Right lobe of liver (tissue), 6 donors: ENCODE measurements around the gene LRRFIP2. TPM values are rescaled to one million over a fixed set of nuclear protein-coding genes. Genes with fewer than 3 reads are reported as not detected.
"Not testable (repeated sequence)": the region's sequence is repeated elsewhere in the genome, so short reads cannot be mapped to it uniquely, and the experiment has no call there.

ENCODE experiments used
- ATAC-seq, 4 donors: fragments of 200-7000 bp; cut with Tn5 transposase; one replicate each; pipeline ENCODE4 v1.9.1; 2020; ENCODE audit warnings: mild to moderate bottlenecking in 4 of 4, moderate library complexity in 4 of 4
- DNase-seq, 3 donors: peaks; one replicate each; pipeline ENCODE4 v3.0.0-alpha.2; 2020
- H3K27ac ChIP-seq, 3 donors: fragments of 200-600 bp; one replicate each; pipeline ENCODE4 v1.8.0; 2022
- H3K27me3 ChIP-seq, 2 donors: fragments of 200-600 bp; one replicate each; pipeline ENCODE4 v1.8.0; 2022
- H3K36me3 ChIP-seq, 4 donors: fragments of 200-600 bp; sonication (generic) in 1 of 4; one replicate each; pipeline versions ENCODE4 v1.5.1 to v1.8.0; 2017 to 2022; ENCODE audit warnings: control low read depth in 1 of 4
- H3K4me1 ChIP-seq, 4 donors: fragments of 200-600 bp; sonication (generic) in 1 of 4; one replicate each; pipeline versions ENCODE4 v1.5.1 to v1.8.0; 2017 to 2022; ENCODE audit warnings: control low read depth in 1 of 4
- H3K4me3 ChIP-seq, 3 donors: fragments of 200-600 bp; one replicate each; pipeline ENCODE4 v1.8.0; 2022
- H3K9me3 ChIP-seq, 4 donors: fragments of 200-600 bp; sonication (generic) in 1 of 4; one replicate each; pipeline versions ENCODE4 v1.5.1 to v1.8.0; 2017 to 2022; ENCODE audit warnings: control low read depth in 1 of 4
- POLR2A ChIP-seq: fragments of 450-650 bp; IDR thresholded peaks from one replicate; pipeline ENCODE4 v1.6.1; 2017; ENCODE audit warnings: antibody characterized with exemption, mild to moderate bottlenecking
- WGBS: methylation state at CpG from one replicate; pipeline ENCODE4 v1.1.6; 2018; ENCODE audit warnings: low coverage, low lambda C conversion rate; ENCODE audit not compliant: insufficient coverage; ENCODE audit errors: missing lambda C conversion rate; 5-methylcytosine and 5-hydroxymethylcytosine counted together
- intact Hi-C, 2 donors: fragments of 100-400 bp; cut with DNase I; formaldehyde crosslinking; loops; one replicate each; pipeline versions ENCODE4 v1.11.2 to v1.14.1; 2022
- long read RNA-seq: library from polyadenylated mRNA; unstranded; transcript quantifications from one replicate; pipeline ENCODE4 v2.0.0, GENCODE V29; 2019
- total RNA-seq, 6 experiments: library from RNA; depleted of rRNA in 2 of 6; stranded (reverse); fragments of >200 nt in 2 of 6; fragmentation: NEBNext Ultra II Directional in 3 of 6; extraction: Animal tissue kit (Norgen Biotek cat#: 25700) in 3 of 6; gene quantifications; one replicate each; pipeline versions ENCODE4 v1.1.0 to v1.2.4, GENCODE V29; 2016 to 2023
- TF ChIP-seq, protein P1 (sequence below), 4 donors: fragments of 200-600 bp in 3 of 4; fragments of 450-650 bp in 1 of 4; IDR thresholded peaks; one replicate each; pipeline versions ENCODE4 v1.5.1 to v1.8.0; 2016 to 2022; ENCODE audit warnings: antibody characterized with exemption in 4 of 4, mild to moderate bottlenecking in 2 of 4
- donor health status: DM: no; HTN: yes; CAD: no.
- donor health status: DM: no; HTN: no; CAD: no.
- donor health status: DM: no; HTN: no; CAD: no.
- donor health status: DM: no; HTN: yes; CAD: no.
- donor health status: DM: no; HTN: yes; CAD: no.

Gene LRRFIP2, protein sequence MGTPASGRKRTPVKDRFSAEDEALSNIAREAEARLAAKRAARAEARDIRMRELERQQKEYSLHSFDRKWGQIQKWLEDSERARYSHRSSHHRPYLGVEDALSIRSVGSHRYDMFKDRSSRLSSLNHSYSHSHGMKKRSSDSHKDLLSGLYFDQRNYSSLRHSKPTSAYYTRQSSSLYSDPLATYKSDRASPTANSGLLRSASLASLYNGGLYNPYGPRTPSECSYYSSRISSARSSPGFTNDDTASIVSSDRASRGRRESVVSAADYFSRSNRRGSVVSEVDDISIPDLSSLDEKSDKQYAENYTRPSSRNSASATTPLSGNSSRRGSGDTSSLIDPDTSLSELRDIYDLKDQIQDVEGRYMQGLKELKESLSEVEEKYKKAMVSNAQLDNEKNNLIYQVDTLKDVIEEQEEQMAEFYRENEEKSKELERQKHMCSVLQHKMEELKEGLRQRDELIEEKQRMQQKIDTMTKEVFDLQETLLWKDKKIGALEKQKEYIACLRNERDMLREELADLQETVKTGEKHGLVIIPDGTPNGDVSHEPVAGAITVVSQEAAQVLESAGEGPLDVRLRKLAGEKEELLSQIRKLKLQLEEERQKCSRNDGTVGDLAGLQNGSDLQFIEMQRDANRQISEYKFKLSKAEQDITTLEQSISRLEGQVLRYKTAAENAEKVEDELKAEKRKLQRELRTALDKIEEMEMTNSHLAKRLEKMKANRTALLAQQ
- total RNA-seq = 10 to 100 TPM; 32.8 to 46.1 (median 39.6) TPM
- long read RNA-seq, partial matches to known transcripts = 1 of 17 reads
- long read RNA-seq, other reads (novel, unspliced or antisense) = 7 of 17 reads

DNA sequence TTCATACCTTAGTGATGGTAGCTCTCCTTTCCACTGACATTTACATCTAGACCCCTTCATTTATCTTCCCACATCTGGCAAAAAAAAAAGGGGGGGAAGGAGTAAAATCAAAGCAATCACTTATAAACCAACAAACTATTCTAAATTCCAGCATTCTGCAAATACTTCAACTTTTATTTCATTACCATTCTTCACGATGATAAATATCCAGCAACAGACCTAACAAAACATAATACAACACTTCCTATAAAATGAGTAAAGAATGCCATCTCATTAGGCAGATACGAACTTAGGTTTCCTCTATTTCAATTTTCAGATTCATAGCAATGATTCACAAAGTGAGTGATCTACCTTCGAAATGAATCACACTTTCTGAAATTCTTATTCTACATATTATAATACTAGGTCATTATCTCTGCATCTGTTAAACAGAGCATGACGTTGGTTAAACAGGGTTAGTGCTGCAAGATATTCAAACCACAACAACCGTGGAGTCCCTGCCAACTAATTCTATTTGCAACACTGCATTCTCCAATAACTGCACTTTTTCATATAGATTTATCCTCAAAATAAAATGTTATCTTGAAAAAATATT lies at the start of gene LRRFIP2:
Gene LRRFIP2, minus strand, starts transcription at position 51 of the 595 bp plus-strand sequence. CDS start 25,599 bp downstream, outside the sequence.
- DNase-seq (no peak), ATAC-seq (peak in 1 of 4 donors; percentile 18)
- H3K4me1 ChIP-seq = peaks cover 0 to 27% (median 7%) of the 10 kb centered on the region in 4 donors
- peak within 1 kb of the TSS; percentile 77 to 98 (median 94) for H3K4me3 ChIP-seq
- WGBS = 1% methylated on average over 5 of the region's 5 CpGs
- peaks cover 0 to 13% (median 5%) of the 10 kb centered on the region in 4 donors for H3K36me3 ChIP-seq
- H3K27me3 ChIP-seq = no peaks in the 10 kb centered on the region
- H3K27ac ChIP-seq = peak within 1 kb of the TSS; percentile 94 to 97 (median 97)
- intact Hi-C loops = no loop called here
- H3K9me3 ChIP-seq = no peaks in the 10 kb centered on the region
- no peak for TF ChIP-seq POLR2A
- TF ChIP-seq, protein P1, sequence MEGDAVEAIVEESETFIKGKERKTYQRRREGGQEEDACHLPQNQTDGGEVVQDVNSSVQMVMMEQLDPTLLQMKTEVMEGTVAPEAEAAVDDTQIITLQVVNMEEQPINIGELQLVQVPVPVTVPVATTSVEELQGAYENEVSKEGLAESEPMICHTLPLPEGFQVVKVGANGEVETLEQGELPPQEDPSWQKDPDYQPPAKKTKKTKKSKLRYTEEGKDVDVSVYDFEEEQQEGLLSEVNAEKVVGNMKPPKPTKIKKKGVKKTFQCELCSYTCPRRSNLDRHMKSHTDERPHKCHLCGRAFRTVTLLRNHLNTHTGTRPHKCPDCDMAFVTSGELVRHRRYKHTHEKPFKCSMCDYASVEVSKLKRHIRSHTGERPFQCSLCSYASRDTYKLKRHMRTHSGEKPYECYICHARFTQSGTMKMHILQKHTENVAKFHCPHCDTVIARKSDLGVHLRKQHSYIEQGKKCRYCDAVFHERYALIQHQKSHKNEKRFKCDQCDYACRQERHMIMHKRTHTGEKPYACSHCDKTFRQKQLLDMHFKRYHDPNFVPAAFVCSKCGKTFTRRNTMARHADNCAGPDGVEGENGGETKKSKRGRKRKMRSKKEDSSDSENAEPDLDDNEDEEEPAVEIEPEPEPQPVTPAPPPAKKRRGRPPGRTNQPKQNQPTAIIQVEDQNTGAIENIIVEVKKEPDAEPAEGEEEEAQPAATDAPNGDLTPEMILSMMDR (IDR thresholded peaks at IDR 0.05) = no peak

DNA sequence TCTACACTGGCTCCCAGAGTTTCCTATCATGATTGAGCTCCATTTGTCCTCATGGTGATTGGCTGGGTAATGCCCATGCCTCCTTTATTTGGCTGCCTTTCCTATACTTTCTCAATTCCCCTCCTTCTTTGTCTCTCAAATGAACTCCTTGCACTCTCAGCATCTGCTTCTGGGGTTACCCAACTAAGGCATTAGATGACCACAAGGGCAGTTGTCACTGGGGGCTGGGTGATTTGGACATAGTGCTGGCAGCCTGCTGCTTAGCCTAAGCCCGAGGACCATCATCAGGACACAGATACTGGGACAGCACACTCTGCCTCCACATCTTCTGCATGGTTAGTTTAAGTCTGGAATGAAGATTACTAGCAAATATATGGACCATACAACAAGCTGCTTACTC lies 49.2 kb upstream of the LRRFIP2 start:
- intact Hi-C loops = no loop called here
- no CpG with 5 or more reads among the region's 1 CpG for WGBS

DNA sequence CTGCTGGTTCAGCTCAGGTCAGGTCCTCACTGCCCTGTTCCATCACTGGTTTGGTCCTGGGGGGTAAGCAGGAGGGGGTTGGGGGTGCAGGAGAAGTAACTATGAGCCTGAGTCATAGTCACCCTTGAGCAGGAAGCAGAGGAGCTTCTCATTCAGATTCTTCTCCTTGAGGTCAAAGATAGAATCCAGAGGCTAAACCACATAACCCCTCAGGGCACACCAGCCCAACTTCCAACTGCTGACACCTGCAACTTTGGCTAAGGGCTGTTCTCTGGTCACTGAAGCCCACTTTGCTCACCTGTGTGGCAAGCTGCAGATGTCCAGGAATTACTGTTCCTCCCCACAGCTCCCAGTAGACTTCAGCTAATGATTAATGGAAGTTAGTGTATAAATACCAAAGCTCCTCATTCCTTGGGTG lies 48.8 kb upstream of the LRRFIP2 start:
- peak in 1 of 4 donors; percentile 9 for ATAC-seq
- H3K36me3 ChIP-seq = no peaks in the 10 kb centered on the region
- H3K27ac ChIP-seq = no peak overlapping the region
- intact Hi-C loops = no loop called here
- no peak for DNase-seq
- peaks cover 0 to 6% (median 0%) of the 10 kb centered on the region in 4 donors for H3K4me1 ChIP-seq
- H3K27me3 ChIP-seq = no peaks in the 10 kb centered on the region
- TF ChIP-seq POLR2A = no peak
- TF ChIP-seq, protein P1 (IDR thresholded peaks at IDR 0.05) = no peak
- no peak overlapping the region for H3K4me3 ChIP-seq
- no peaks in the 10 kb centered on the region for H3K9me3 ChIP-seq

More for the DNA sequence above, 49.2 kb upstream of the LRRFIP2 start:
- no peaks in the 10 kb centered on the region for H3K9me3 ChIP-seq
- no peak for ATAC-seq
- H3K4me1 ChIP-seq = peaks cover 0 to 11% (median 2%) of the 10 kb centered on the region in 4 donors
- DNase-seq = no peak
- no peak overlapping the region for H3K27ac ChIP-seq
- TF ChIP-seq, protein P1 (IDR thresholded peaks at IDR 0.05) = no peak
- no peak for TF ChIP-seq POLR2A
- H3K27me3 ChIP-seq = no peaks in the 10 kb centered on the region
- H3K36me3 ChIP-seq = no peaks in the 10 kb centered on the region
- no peak overlapping the region for H3K4me3 ChIP-seq

DNA sequence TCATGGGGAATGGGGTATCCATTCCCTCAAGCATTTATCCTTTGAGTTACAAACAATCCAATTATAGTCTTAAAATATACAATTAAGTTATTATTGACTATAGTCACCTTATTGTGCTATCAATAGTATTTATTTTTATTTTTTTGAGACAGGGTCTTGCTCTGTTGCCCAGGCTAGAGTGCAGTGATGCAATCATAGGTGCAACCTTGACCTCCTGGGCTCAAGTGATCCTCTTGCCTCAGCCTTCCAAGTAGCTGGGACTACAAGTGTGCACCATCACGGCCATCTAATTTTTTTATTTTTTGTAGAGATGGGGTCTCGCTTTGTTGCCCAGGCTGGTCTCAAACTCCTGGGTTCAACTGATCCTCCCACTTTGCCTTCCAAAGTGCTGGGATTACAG lies 48.2 kb upstream of the LRRFIP2 start:
- DNase-seq, H3K9me3 ChIP-seq, H3K27ac ChIP-seq, H3K4me1 ChIP-seq, H3K4me3 ChIP-seq, intact Hi-C loops, H3K27me3 ChIP-seq, ATAC-seq, H3K36me3 ChIP-seq: not testable (repeated sequence)
- 76% methylated on average over 2 of the region's 2 CpGs for WGBS
